Occipital lobe (tissue), 2 donors: Measurements from ENCODE around the gene TAF1. TPM values are rescaled to one million over a fixed set of nuclear protein-coding genes. Genes with fewer than 3 reads are reported as not detected.
A peak's percentile ranks its signal among the peaks of the same experiment; 100 is the strongest.
"Not testable (repeated sequence)": the region's sequence is repeated elsewhere in the genome, so short reads cannot be mapped to it uniquely, and the experiment has no call there.

ENCODE experiments used
- DNase-seq: peaks from one replicate; lab custom pipeline; 2025; lab: John Stamatoyannopoulos, UW
- total RNA-seq: library from RNA; depleted of rRNA; stranded (reverse); fragments of >200 nt; gene quantifications from one replicate; pipeline ENCODE4 v1.2.3, GENCODE V29; 2014

TAF1 gene, protein sequence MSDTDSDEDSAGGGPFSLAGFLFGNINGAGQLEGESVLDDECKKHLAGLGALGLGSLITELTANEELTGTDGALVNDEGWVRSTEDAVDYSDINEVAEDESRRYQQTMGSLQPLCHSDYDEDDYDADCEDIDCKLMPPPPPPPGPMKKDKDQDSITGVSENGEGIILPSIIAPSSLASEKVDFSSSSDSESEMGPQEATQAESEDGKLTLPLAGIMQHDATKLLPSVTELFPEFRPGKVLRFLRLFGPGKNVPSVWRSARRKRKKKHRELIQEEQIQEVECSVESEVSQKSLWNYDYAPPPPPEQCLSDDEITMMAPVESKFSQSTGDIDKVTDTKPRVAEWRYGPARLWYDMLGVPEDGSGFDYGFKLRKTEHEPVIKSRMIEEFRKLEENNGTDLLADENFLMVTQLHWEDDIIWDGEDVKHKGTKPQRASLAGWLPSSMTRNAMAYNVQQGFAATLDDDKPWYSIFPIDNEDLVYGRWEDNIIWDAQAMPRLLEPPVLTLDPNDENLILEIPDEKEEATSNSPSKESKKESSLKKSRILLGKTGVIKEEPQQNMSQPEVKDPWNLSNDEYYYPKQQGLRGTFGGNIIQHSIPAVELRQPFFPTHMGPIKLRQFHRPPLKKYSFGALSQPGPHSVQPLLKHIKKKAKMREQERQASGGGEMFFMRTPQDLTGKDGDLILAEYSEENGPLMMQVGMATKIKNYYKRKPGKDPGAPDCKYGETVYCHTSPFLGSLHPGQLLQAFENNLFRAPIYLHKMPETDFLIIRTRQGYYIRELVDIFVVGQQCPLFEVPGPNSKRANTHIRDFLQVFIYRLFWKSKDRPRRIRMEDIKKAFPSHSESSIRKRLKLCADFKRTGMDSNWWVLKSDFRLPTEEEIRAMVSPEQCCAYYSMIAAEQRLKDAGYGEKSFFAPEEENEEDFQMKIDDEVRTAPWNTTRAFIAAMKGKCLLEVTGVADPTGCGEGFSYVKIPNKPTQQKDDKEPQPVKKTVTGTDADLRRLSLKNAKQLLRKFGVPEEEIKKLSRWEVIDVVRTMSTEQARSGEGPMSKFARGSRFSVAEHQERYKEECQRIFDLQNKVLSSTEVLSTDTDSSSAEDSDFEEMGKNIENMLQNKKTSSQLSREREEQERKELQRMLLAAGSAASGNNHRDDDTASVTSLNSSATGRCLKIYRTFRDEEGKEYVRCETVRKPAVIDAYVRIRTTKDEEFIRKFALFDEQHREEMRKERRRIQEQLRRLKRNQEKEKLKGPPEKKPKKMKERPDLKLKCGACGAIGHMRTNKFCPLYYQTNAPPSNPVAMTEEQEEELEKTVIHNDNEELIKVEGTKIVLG (N-terminal part only)
- total RNA-seq = 56.9 TPM

GRCh38 chrX:71365875-71366673, at the start of gene TAF1:
Gene TAF1 (plus strand): TSS chrX:71366357. CDS start chrX:71366375, 18 bp downstream.
- peak; percentile 88 for DNase-seq

DNA sequence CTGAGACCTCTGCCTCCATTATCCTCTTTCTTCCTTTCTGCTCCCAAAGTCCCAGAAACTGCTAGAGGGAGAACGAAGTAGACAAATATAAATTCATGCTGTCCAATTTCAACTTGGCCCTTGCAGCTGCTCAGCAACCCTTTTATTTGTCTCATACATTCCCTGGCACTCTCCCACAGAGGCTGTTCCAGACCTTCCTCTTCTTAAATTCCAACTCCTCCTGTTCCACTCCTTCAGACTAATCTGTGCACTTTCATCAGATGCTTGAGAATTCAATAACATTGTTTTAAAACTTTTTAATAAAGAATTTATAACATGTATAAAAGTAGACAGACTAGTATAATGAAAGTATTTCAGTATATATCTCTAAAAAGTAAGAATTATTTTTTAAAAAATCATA, 49.2 kb upstream of the TAF1 start:
- DNase-seq = not testable (repeated sequence)

DNA sequence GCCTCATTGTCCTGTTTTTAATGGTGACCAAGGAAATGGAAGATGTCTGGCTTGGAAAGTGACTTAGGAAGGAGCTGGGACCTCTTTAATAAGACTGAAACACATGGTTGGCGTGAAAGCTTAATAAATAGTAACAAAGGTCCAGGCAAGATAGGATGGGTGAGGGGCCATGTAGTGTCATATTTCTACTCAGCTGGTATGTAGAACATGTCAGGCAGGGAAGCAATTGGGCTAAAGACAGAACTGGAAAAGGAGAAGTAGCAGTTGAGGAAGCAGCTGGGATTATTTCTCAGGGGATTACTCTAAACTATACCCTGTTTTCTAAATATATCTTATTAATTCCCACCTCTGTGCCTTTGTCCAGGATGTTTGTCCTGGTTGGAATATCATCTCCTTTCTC, 46.0 kb upstream of the TAF1 start:
- no peak for DNase-seq

GRCh38 chrX:71321731-71322130, 44.4 kb upstream of the TAF1 start:
- no peak for DNase-seq

- not testable (repeated sequence) for DNase-seq
Observed at GRCh38 chrX:71324452-71324851, 41.7 kb upstream of the TAF1 start.

- DNase-seq = no peak
Observed at GRCh38 chrX:71326394-71326793, 39.8 kb upstream of the TAF1 start.

DNA sequence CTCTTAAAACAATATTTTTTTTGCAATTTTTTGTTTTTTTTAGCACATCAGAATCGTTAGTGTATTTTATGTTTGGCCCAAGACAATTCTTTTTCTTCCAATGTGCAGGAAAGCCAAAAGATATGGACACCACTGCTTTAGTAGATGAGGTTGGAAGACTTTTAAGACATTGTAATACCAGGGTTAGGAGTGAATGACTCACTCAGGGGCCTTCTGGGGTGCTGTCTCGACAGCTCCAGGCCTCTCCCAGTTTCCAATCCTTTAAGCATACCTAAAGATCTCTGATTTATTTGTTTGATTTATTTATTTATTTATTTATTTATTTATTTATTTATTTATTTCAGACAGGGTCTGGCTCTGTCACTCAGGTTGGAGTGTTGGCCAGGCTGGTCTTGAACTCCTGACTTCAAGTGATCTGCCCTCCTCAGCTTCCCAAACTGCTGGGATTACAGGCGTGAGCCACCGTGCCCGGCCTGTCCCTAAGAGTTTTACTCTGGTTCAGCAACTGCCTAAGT, 16.9 kb upstream of the TAF1 start:
- DNase-seq = not testable (repeated sequence)

DNA sequence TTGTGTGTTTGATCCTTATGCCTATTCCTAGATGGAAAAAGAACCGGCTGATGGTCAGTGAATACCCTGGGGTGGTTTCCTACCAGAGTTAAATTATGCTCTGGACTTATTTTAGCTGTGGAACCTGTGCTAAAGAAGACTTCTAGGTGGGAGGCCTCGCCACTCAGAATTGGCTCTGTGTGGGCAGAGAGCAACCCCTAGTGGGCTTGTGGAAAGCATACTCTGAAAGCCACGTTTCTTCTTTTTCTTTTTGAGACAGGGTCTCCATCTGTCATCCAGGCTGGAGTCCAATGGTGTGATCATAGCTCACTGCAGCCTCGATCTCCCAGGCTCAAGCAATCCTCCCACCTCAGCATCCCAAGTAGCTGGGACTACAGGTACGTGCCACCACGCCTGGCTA, 16.3 kb upstream of the TAF1 start:
- DNase-seq = not testable (repeated sequence)

DNA sequence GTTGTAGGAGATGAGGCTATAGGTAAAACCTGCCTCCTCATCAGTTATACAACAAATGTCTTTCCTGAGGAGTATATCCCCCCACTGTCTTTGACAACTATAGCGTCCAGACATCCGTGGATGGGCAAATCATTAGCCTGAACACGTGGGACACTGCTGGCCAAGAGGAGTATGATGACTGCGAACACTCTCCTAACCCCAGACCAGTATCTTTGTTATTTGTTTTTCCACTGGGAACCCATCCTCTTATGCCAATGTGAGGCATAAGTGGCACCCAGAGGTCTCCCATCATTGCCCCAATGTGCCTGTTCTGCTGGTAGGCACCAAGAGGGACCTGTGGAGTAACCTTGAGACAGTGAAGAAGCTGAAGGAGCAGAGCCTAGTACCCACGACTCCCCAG, 13.7 kb upstream of the TAF1 start:
- DNase-seq = not testable (repeated sequence)

- DNase-seq = no peak
Observed at GRCh38 chrX:71364221-71364620, 1.9 kb upstream of the TAF1 start.

GRCh38 chrX:71365356-71365874, 742 bp upstream of the TAF1 start:
- DNase-seq = no peak

DNA sequence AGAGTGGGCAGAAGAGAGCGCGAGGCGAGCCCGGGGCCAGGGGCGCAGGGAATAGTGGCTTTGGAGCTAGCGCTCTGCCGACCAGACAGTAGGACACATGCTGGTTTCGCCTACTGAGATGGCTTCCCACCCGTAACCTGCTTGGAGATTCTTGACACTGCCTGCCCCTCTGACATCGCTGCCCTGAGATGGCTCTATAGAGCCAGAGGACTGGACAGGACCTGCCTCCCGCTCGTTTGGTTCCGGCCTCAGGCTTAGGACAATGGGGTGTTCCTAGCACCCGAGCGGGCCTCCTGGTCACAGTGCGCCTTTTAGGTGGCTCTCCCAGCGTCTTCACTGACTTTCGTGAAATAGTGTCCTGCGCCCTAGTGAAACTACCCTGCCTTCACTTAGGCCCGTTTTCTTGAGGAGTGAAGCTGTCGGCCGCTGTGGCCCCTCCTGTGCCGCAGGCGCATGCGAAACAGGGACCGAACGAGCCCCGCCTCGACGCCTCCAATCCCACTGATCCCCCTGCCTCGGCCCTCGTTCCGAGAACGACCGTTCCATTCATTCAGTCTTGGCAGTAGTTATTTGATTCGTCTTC, 608 bp downstream of the TAF1 start:
- DNase-seq = no peak

GRCh38 chrX:71367396-71367795, 1.2 kb downstream of the TAF1 start:
- no peak for DNase-seq

DNA sequence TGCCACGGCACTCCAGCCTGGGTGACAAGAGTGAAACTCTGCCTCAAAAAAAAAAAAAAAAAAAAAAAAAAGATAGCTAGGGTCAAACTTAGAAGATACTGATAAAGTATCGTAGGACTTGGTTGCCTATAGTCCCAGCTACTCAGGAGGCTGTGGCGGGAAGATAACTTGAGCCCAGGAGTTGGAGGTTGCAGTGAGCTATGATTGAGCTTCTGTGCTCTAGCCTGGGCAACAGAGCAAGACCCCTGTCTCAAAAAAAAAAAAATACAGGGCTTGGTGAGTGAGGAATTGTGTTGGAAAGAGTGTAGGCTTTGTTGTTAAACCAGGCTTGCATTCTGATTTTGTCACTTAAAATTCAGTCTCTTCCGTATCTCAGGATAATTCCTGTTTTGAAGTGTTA, 6.2 kb downstream of the TAF1 start:
- DNase-seq = no peak

- DNase-seq = no peak
Observed at GRCh38 chrX:71378732-71379131, 12.6 kb downstream of the TAF1 start.

DNA sequence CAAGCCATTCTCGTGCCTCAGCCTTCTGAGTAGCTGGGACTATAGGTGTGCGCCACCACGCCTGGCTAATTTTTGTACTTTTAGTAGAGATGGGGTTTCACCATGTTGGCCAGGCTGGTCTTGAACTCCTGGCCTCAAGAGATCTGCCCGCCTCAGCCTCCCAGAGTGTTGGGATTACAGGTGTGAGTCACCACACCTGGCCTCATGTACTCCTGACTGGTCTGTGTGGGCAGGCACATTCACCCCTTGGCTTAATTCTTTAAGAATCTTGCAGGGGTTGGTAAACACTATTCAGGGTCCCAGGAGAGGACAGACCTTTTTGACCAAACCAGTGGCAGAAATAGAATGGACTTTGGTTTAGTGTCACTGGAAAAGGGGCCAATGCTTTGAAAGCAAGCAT, 25.6 kb downstream of the TAF1 start:
- not testable (repeated sequence) for DNase-seq

GRCh38 chrX:71393919-71394318, 27.8 kb downstream of the TAF1 start:
- no peak for DNase-seq

GRCh38 chrX:71396576-71396975, 30.4 kb downstream of the TAF1 start:
- DNase-seq = no peak

- DNase-seq = no peak
Observed at GRCh38 chrX:71400710-71401109, 34.6 kb downstream of the TAF1 start.

DNA sequence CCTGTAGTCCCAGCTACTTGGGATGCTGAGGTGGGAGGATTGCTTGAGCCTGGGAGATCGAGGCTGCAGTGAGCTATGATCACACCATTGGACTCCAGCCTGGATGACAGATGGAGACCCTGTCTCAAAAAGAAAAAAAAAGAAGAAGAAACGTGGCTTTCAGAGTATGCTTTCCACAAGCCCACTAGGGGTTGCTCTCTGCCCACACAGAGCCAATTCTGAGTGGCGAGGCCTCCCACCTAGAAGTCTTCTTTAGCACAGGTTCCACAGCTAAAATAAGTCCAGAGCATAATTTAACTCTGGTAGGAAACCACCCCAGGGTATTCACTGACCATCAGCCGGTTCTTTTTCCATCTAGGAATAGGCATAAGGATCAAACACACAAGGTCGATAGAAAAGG, 50.1 kb downstream of the TAF1 start:
- DNase-seq = not testable (repeated sequence)
